ENCODE results near the gene ITGB6.

The ITGB6 gene

DNA sequence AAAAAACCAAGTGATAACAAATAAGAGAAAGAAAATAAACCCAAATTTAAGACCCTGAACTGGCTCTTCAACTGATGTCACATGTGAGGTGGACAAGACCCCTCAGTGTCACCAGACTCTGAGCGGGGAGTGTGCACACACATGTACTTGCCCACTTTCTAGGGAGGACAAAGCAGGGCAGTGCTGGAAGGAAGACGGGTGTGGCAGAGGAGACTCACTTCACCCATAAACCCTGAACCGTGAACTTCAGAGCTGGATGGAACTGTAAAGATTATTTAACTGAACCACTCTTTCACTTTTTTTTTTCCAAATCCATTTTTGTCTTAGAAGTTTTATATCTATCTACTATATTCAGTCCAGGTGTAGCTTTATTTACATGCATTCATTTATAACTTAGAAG lies 149.9 kb downstream of the ITGB6 start:
- no peak overlapping the region for H3K27ac ChIP-seq
- TF ChIP-seq, protein P1, sequence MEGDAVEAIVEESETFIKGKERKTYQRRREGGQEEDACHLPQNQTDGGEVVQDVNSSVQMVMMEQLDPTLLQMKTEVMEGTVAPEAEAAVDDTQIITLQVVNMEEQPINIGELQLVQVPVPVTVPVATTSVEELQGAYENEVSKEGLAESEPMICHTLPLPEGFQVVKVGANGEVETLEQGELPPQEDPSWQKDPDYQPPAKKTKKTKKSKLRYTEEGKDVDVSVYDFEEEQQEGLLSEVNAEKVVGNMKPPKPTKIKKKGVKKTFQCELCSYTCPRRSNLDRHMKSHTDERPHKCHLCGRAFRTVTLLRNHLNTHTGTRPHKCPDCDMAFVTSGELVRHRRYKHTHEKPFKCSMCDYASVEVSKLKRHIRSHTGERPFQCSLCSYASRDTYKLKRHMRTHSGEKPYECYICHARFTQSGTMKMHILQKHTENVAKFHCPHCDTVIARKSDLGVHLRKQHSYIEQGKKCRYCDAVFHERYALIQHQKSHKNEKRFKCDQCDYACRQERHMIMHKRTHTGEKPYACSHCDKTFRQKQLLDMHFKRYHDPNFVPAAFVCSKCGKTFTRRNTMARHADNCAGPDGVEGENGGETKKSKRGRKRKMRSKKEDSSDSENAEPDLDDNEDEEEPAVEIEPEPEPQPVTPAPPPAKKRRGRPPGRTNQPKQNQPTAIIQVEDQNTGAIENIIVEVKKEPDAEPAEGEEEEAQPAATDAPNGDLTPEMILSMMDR (IDR thresholded peaks at IDR 0.05) = no peak
- TF ChIP-seq ZFX (IDR thresholded peaks at IDR 0.05; ENCODE audit: borderline replicate concordance) = no peak
